ENCODE data around the gene CLNS1A. TPM values are rescaled to one million over a fixed set of nuclear protein-coding genes. Genes with fewer than 3 reads are reported as not detected.

The CLNS1A gene
- total RNA-seq, 4 donors from 2014 or later: 9.4 to 96.3 (median 60.6) TPM

DNA sequence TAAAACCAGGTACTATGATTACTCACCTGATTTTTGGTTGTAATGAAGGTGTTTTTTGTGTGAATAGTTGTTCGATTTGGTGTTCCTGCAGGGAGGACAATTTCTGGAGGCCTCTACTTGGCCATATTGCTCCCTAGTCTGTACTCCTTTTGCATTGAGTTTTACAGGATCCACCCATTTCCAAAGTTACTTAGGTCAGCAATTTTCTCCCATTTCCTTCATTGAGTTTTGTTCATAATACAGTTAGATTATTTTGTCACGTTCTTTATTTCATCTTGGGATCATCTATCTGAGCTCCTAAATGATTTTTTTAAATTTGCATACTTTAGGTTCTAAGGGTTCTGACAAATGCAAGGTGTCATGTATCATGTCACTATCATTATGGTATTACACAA, 67.9 kb downstream of the CLNS1A start:
- H3K4me3 ChIP-seq: no peak overlapping the region
- no peak overlapping the region for H3K27ac ChIP-seq
- intact Hi-C loops (cut with DNase I; ENCODE audit: low total_unique reads): no loop called here
- in situ Hi-C loops (cut with MboI; ENCODE audit: low pct_ligation_motif_present in 1 of 4, low pct_unique_long_range_greater_than_20kb in 1 of 4, low sequenced_read_pairs in 3 of 4): no loop called here
- H3K36me3 ChIP-seq: no peaks in the 10 kb centered on the region
- H3K4me1 ChIP-seq: no peaks in the 10 kb centered on the region
- no peaks in the 10 kb centered on the region for H3K9me3 ChIP-seq
- 75 to 94% methylated on average over 2 of the region's 2 CpGs for WGBS, 2 donors (ENCODE audit: low coverage in 1 of 2)
- TF ChIP-seq, protein P1, sequence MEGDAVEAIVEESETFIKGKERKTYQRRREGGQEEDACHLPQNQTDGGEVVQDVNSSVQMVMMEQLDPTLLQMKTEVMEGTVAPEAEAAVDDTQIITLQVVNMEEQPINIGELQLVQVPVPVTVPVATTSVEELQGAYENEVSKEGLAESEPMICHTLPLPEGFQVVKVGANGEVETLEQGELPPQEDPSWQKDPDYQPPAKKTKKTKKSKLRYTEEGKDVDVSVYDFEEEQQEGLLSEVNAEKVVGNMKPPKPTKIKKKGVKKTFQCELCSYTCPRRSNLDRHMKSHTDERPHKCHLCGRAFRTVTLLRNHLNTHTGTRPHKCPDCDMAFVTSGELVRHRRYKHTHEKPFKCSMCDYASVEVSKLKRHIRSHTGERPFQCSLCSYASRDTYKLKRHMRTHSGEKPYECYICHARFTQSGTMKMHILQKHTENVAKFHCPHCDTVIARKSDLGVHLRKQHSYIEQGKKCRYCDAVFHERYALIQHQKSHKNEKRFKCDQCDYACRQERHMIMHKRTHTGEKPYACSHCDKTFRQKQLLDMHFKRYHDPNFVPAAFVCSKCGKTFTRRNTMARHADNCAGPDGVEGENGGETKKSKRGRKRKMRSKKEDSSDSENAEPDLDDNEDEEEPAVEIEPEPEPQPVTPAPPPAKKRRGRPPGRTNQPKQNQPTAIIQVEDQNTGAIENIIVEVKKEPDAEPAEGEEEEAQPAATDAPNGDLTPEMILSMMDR (IDR thresholded peaks at IDR 0.05): no peak
- TF ChIP-seq EP300 (IDR thresholded peaks at IDR 0.05; ENCODE audit: low read depth) (no peak), POLR2A (IDR thresholded peaks at IDR 0.05) (no peak)
- no peak for DNase-seq
- no peaks in the 10 kb centered on the region for H3K27me3 ChIP-seq

DNA sequence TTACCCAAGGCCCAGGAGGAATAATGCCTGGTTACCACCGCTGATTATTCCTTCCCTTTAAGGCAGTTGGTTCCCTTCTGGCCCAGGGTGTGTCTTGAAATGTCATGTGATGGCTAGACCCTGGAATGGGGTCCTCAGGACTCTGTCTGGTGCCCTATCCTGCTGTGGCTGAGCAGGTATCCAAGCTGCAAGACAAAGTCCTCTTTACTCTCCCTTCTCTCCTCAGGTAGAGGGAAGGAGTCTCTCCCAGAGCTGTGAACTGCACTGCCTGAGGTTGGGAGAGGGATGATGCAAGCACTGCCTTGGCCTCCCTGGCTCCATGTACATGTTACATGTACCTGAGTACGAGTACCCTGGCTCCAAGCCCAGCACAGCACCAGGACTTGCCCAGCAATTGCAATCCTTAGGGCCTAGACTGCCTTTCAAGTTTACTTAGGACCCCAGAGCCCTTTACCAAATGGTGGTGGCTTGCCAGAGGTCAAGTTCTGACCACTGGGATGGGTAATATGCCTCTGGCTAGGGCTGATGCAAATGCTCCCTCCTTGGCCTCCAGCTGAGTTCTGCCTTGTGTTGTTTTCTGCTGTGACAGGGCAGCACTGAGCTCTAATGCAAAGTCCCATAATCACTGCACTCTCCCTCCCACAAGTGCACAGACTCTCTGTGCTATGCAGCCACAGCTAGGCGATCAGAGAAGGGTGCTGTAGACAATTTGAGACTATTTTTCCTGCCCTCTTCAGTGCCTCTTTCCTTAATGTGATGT, 68.5 kb downstream of the CLNS1A start:
- TF ChIP-seq POLR2A (IDR thresholded peaks at IDR 0.05) (no peak), EP300 (IDR thresholded peaks at IDR 0.05; ENCODE audit: low read depth) (no peak), POLR2AphosphoS5 (IDR thresholded peaks at IDR 0.05) (no peak)
- TF ChIP-seq, protein P1 (IDR thresholded peaks at IDR 0.05): no peak
- Histone ChIP-seq H3K4me1 (no peaks in the 10 kb centered on the region), H3K9me3 (no peaks in the 10 kb centered on the region), H3K27me3 (no peaks in the 10 kb centered on the region), H3K36me3 (no peaks in the 10 kb centered on the region), H3K27ac (no peak overlapping the region), H3K4me3 (no peak overlapping the region)
- WGBS, 2 donors (ENCODE audit: low coverage in 1 of 2): 75 to 80% methylated on average over 1 to 3 of the region's 3 CpGs
- in situ Hi-C loops (cut with MboI; ENCODE audit: low pct_ligation_motif_present in 1 of 4, low pct_unique_long_range_greater_than_20kb in 1 of 4, low sequenced_read_pairs in 3 of 4): no loop called here
- no peak for DNase-seq
- intact Hi-C loops (cut with DNase I; ENCODE audit: low total_unique reads): no loop called here

DNA sequence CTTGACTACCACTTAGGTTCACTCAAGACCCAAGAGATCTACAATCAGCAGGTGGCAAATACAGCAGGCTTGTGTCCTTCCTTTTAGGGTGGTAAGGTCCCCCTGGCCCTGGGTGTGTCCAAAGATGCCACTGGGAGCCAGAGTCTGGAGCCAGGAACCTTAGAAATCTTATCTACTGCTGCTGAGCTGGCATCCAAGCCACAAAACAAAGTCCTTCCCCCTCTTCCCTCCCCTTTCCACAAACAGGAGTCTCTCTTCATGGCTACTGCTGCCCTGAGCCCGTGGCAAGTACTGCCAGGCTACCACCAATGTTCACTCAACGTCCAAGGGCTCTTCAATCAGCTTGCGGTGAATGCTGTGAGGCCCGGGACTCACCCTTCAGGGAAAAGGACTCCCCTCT, 69.3 kb downstream of the CLNS1A start:
- whole genome bisulfite sequencing, 2 donors (ENCODE audit: low coverage in 1 of 2): 75% methylated on average over 4 of the region's 4 CpGs; no CpG with 5 or more reads in 1 of the 2 donors
- H3K9me3 ChIP-seq: no peaks in the 10 kb centered on the region
- H3K4me1 ChIP-seq: no peaks in the 10 kb centered on the region
- intact Hi-C loops (cut with DNase I; ENCODE audit: low total_unique reads) (no loop called here), in situ Hi-C loops (cut with MboI; ENCODE audit: low pct_ligation_motif_present in 1 of 4, low pct_unique_long_range_greater_than_20kb in 1 of 4, low sequenced_read_pairs in 3 of 4) (no loop called here)
- H3K27ac ChIP-seq: no peak overlapping the region
- no peak overlapping the region for H3K4me3 ChIP-seq
- no peak for DNase-seq
- H3K27me3 ChIP-seq: no peaks in the 10 kb centered on the region
- TF ChIP-seq, protein P1 (IDR thresholded peaks at IDR 0.05): no peak
- TF ChIP-seq POLR2A (IDR thresholded peaks at IDR 0.05) (no peak), EP300 (IDR thresholded peaks at IDR 0.05; ENCODE audit: low read depth) (no peak), POLR2AphosphoS5 (IDR thresholded peaks at IDR 0.05) (no peak)
- no peaks in the 10 kb centered on the region for H3K36me3 ChIP-seq

Small RNA genes within 50 kb of the gene (small RNA-seq; reads per million reads assigned to genes)
- gene RNU7-59P: 0 reads per million in 4 donors

Other genes starting within 250 kb of the CLNS1A start
- 100 to 1,000 TPM; 104 to 222 (median 128) TPM for gene PAK1, start 163.7 kb downstream of the CLNS1A start, total RNA-seq
- 10 to 100 TPM in 1 of 4 donors, 1 to 10 TPM in 3; 2.6 to 10.2 (median 7.4) TPM for gene AQP11, start 47.8 kb downstream of the CLNS1A start, total RNA-seq
- gene RSF1, start 182.9 kb upstream of the CLNS1A start, total RNA-seq: 10 to 100 TPM; 45.6 to 72.8 (median 58.1) TPM
- gene AAMDC, start 183.3 kb upstream of the CLNS1A start, total RNA-seq: 10 to 100 TPM in 2 of 4 donors, not detected in 2; 14.4 to 30.7 TPM